PC-3 (cell line): Measurements from ENCODE around the gene MEF2C. TPM values are rescaled to one million over a fixed set of nuclear protein-coding genes. Genes with fewer than 3 reads are reported as not detected.

Experiments used
- ATAC-seq: fragments of 200-7000 bp; cut with Tn5 transposase; 2 replicates; pipeline ENCODE4 v1.9.1; 2020; ENCODE audit warnings: mild to moderate bottlenecking, moderate library complexity
- BruUV-seq: library from RNA; stranded (reverse); fragments of 400-500 nt; replicated peaks from 2 replicates; lab custom pipeline; 2021; lab: Mats Ljungman, UMichigan
- CTCF ChIA-PET: fragments of 300-600 bp; sonication (Branson Sonifier 250); formaldehyde crosslinking; loops from one replicate; lab custom pipeline; 2022; ENCODE audit warnings: antibody characterized with exemption; lab: Charles Lee
- POLR2A ChIA-PET: fragments of 300-600 bp; sonication (Branson Sonifier 250); formaldehyde crosslinking; loops from one replicate; lab custom pipeline; 2022; ENCODE audit warnings: antibody characterized with exemption; ENCODE audit not compliant: unreplicated experiment; lab: Charles Lee
- DNase-seq: peaks from one replicate; pipeline ENCODE4 v3.0.0-alpha.2; 2015
- H2AFZ ChIP-seq: fragments of 300-600 bp; sonication (generic); 2 replicates; pipeline ENCODE4 v1.6.0; 2016; ENCODE audit warnings: antibody characterized with exemption, low read length
- H3F3A ChIP-seq: fragments of 300-600 bp; sonication (generic); one replicate; pipeline ENCODE4 v1.6.0; 2017; ENCODE audit warnings: antibody characterized with exemption, low read length, control low read depth, mild to moderate bottlenecking; ENCODE audit not compliant: unreplicated experiment
- H3K27ac ChIP-seq: fragments of 300-600 bp; sonication (generic); 2 replicates; pipeline ENCODE4 v1.5.1; 2016; ENCODE audit warnings: mild to moderate bottlenecking, low read length
- H3K27me3 ChIP-seq: fragments of 300-600 bp; sonication (generic); 2 replicates; pipeline ENCODE4 v1.6.1; 2016; ENCODE audit warnings: low read length, mixed read lengths
- H3K36me3 ChIP-seq: fragments of 300-600 bp; sonication (generic); 2 replicates; pipeline ENCODE4 v1.6.1; 2016; ENCODE audit warnings: low read depth, mixed run types, low read length, mixed read lengths
- H3K4me1 ChIP-seq: fragments of 300-600 bp; sonication (generic); 2 replicates; pipeline ENCODE4 v1.5.1; 2016; ENCODE audit warnings: low read length; ENCODE audit not compliant: insufficient read depth
- H3K4me2 ChIP-seq: fragments of 300-600 bp; sonication (generic); 2 replicates; pipeline ENCODE4 v1.6.0; 2016; ENCODE audit warnings: low read length
- H3K4me3 ChIP-seq: fragments of 300-600 bp; sonication (generic); 2 replicates; pipeline ENCODE4 v1.5.1; 2016; ENCODE audit warnings: mild to moderate bottlenecking, low read length, mixed read lengths
- H3K79me2 ChIP-seq: fragments of 300-600 bp; sonication (generic); 2 replicates; pipeline ENCODE4 v1.6.1; 2017; ENCODE audit warnings: low read length, mixed read lengths
- H3K9ac ChIP-seq: fragments of 300-600 bp; sonication (generic); 2 replicates; pipeline ENCODE4 v1.6.0; 2016; ENCODE audit warnings: mild to moderate bottlenecking, low read length
- H3K9me2 ChIP-seq: fragments of 300-600 bp; sonication (generic); replicated peaks from 2 replicates; pipeline ENCODE4 v1.6.1; 2016; ENCODE audit warnings: mixed run types, low read length, mixed read lengths
- H3K9me3 ChIP-seq: fragments of 300-600 bp; sonication (generic); 2 replicates; pipeline ENCODE4 v1.6.1; 2016; ENCODE audit warnings: low read length, mixed read lengths
- H4K20me1 ChIP-seq: fragments of 300-600 bp; sonication (generic); 2 replicates; pipeline ENCODE4 v1.6.1; 2016; ENCODE audit warnings: low read length, mixed read lengths
- EZH2 ChIP-seq: fragments of 300-600 bp; sonication (generic); IDR thresholded peaks from one replicate; pipeline ENCODE4 v1.6.1; 2017; ENCODE audit warnings: antibody characterized with exemption, mild to moderate bottlenecking, low read length; ENCODE audit not compliant: unreplicated experiment
- EZH2phosphoT487 ChIP-seq: fragments of 300-600 bp; sonication (generic); IDR thresholded peaks from 2 replicates; pipeline ENCODE4 v1.6.1; 2018; ENCODE audit warnings: mild to moderate bottlenecking, antibody characterized with exemption, low read length, borderline replicate concordance
- intact Hi-C: fragments of 100-400 bp; cut with micrococcal nuclease; formaldehyde crosslinking; loops from 2 replicates; pipeline ENCODE4 v1.9.0; 2023
- total RNA-seq: library from RNA; depleted of rRNA; stranded (reverse); fragments of >200 nt; gene quantifications from 2 replicates; pipeline ENCODE4 v1.2.3, GENCODE V29; 2014
- TF ChIP-seq, protein P1 (sequence below): fragments of 300-600 bp; sonication (generic); conservative IDR thresholded peaks from 2 replicates; pipeline ENCODE4 v1.5.1; 2017; ENCODE audit warnings: antibody characterized with exemption, low read depth, mild to moderate bottlenecking, low read length

Gene MEF2C
- total RNA-seq, 1 experiment from 2014 or later = 8.0 TPM

GRCh38 chr5:88878976-88879375 lies 4.0 kb downstream of the MEF2C start:
- H3K9me3 ChIP-seq = no peaks in the 10 kb centered on the region
- intact Hi-C loops = loop anchor here (1.0 to 5.0 kb wide), 3 partner anchors 52 to 150 kb away; no protein-coding TSS in a partner anchor
- peak; percentile 83 for DNase-seq
- H3K9ac ChIP-seq = peak overlapping the region; percentile 61
- H3K4me1 ChIP-seq = peaks cover 60% of the 10 kb centered on the region
- H3K4me2 ChIP-seq = peak overlapping the region; percentile 71
- H3F3A ChIP-seq = no peaks in the 10 kb centered on the region
- H2AFZ ChIP-seq = no peak overlapping the region
- peak overlapping the region; percentile 90 for H3K27ac ChIP-seq
- no peaks in the 10 kb centered on the region for H3K27me3 ChIP-seq
- peak overlapping the region; percentile 37; the same call in 1 of the 2 replicates for H3K4me3 ChIP-seq
- TF ChIP-seq EZH2 (no peak), EZH2phosphoT487 (no peak)
- TF ChIP-seq, protein P1, sequence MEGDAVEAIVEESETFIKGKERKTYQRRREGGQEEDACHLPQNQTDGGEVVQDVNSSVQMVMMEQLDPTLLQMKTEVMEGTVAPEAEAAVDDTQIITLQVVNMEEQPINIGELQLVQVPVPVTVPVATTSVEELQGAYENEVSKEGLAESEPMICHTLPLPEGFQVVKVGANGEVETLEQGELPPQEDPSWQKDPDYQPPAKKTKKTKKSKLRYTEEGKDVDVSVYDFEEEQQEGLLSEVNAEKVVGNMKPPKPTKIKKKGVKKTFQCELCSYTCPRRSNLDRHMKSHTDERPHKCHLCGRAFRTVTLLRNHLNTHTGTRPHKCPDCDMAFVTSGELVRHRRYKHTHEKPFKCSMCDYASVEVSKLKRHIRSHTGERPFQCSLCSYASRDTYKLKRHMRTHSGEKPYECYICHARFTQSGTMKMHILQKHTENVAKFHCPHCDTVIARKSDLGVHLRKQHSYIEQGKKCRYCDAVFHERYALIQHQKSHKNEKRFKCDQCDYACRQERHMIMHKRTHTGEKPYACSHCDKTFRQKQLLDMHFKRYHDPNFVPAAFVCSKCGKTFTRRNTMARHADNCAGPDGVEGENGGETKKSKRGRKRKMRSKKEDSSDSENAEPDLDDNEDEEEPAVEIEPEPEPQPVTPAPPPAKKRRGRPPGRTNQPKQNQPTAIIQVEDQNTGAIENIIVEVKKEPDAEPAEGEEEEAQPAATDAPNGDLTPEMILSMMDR = no peak; the same call in 1 of the 2 replicates
- no peaks in the 10 kb centered on the region for H4K20me1 ChIP-seq
- ATAC-seq = peak; percentile 3
- H3K9me2 ChIP-seq = no peaks in the 10 kb centered on the region
- BruUV-seq = no TSS peak
- ChIA-PET POLR2A (no interaction called here), CTCF (no interaction called here)
- H3K79me2 ChIP-seq = peaks cover 42% of the 10 kb centered on the region
- H3K36me3 ChIP-seq = no peaks in the 10 kb centered on the region

GRCh38 chr5:88877826-88878225 lies 5.2 kb downstream of the MEF2C start:
- ChIA-PET CTCF (no interaction called here), POLR2A (no interaction called here)
- Histone ChIP-seq H3K4me3 (no peak overlapping the region), H3K27ac (peak overlapping the region; percentile 90), H4K20me1 (no peaks in the 10 kb centered on the region), H2AFZ (no peak overlapping the region), H3K9ac (peak overlapping the region; percentile 64), H3F3A (no peaks in the 10 kb centered on the region), H3K4me2 (peak overlapping the region; percentile 71), H3K9me3 (no peaks in the 10 kb centered on the region), H3K79me2 (peaks cover 41% of the 10 kb centered on the region), H3K27me3 (no peaks in the 10 kb centered on the region), H3K36me3 (no peaks in the 10 kb centered on the region), H3K4me1 (peaks cover 60% of the 10 kb centered on the region), H3K9me2 (no peaks in the 10 kb centered on the region)
- ATAC-seq = peak; percentile 15
- intact Hi-C loops = loop anchor here (1.0 to 5.0 kb wide), 3 partner anchors 51 to 149 kb away; no protein-coding TSS in a partner anchor
- TF ChIP-seq EZH2phosphoT487 = no peak
- TF ChIP-seq, protein P1 = no peak
- no peak for TF ChIP-seq EZH2
- BruUV-seq = no TSS peak
- peak; percentile 75 for DNase-seq

GRCh38 chr5:88876714-88877113 lies 6.3 kb downstream of the MEF2C start:
- no peak; the same call in 1 of the 2 replicates for ATAC-seq
- CTCF ChIA-PET = no interaction called here
- Histone ChIP-seq H3K27ac (peak overlapping the region; percentile 90), H4K20me1 (no peaks in the 10 kb centered on the region), H3K4me1 (peaks cover 60% of the 10 kb centered on the region), H3K27me3 (no peaks in the 10 kb centered on the region), H3F3A (no peaks in the 10 kb centered on the region), H3K9ac (peak overlapping the region; percentile 3; the same call in 1 of the 2 replicates), H3K36me3 (no peaks in the 10 kb centered on the region), H2AFZ (no peak overlapping the region), H3K9me3 (no peaks in the 10 kb centered on the region), H3K79me2 (peaks cover 30% of the 10 kb centered on the region), H3K9me2 (no peaks in the 10 kb centered on the region), H3K4me2 (peak overlapping the region; percentile 71; the same call in 1 of the 2 replicates), H3K4me3 (no peak overlapping the region)
- no peak for DNase-seq
- POLR2A ChIA-PET = no interaction called here
- TF ChIP-seq EZH2phosphoT487 (no peak), EZH2 (no peak)
- TF ChIP-seq, protein P1 = no peak
- no TSS peak for BruUV-seq
- intact Hi-C loops = loop anchor here (5.0 kb wide), 1 partner anchor 49 kb away; no protein-coding TSS in a partner anchor
